KMS-11 (cell line): ENCODE results near the gene PLSCR3.

Experiments used
- H2AFZ ChIP-seq: fragments of 200-600 bp; sonication (generic); 2 replicates; pipeline ENCODE4 v1.6.1; 2016; ENCODE audit warnings: antibody characterized with exemption, mixed run types, low read depth
- H3K27ac ChIP-seq: fragments of 200-600 bp; sonication (generic); 2 replicates; pipeline ENCODE4 v1.6.1; 2016; ENCODE audit warnings: mild to moderate bottlenecking, mixed run types
- H3K27me3 ChIP-seq: fragments of 200-600 bp; sonication (generic); 2 replicates; pipeline ENCODE4 v1.6.1; 2017; ENCODE audit warnings: mild to moderate bottlenecking, low read depth, mixed run types, moderate library complexity; ENCODE audit not compliant: insufficient read depth
- H3K36me3 ChIP-seq: fragments of 200-600 bp; sonication (generic); 2 replicates; pipeline ENCODE4 v1.6.1; 2017; ENCODE audit warnings: mild to moderate bottlenecking, mixed run types; ENCODE audit not compliant: insufficient read depth
- H3K4me1 ChIP-seq: fragments of 200-600 bp; sonication (generic); 2 replicates; pipeline ENCODE4 v1.6.1; 2016; ENCODE audit warnings: mild to moderate bottlenecking, low read depth, mixed run types; ENCODE audit not compliant: poor library complexity, severe bottlenecking
- H3K4me2 ChIP-seq: fragments of 200-600 bp; sonication (generic); 2 replicates; pipeline ENCODE4 v1.7.0; 2016; ENCODE audit warnings: mild to moderate bottlenecking, mixed run types
- H3K4me3 ChIP-seq: fragments of 200-600 bp; sonication (generic); IDR thresholded peaks from 2 replicates; pipeline ENCODE4 v1.6.1; 2017; ENCODE audit warnings: low read depth, low read length, mixed read lengths; ENCODE audit not compliant: insufficient read depth
- H3K79me2 ChIP-seq: fragments of 200-600 bp; sonication (generic); 2 replicates; pipeline ENCODE4 v1.6.1; 2016; ENCODE audit warnings: low read depth, mixed run types; ENCODE audit not compliant: insufficient read depth
- H3K9ac ChIP-seq: fragments of 200-600 bp; sonication (generic); 2 replicates; pipeline ENCODE4 v1.6.1; 2016; ENCODE audit warnings: mild to moderate bottlenecking, mixed run types
- H4K20me1 ChIP-seq: fragments of 200-600 bp; sonication (generic); 2 replicates; pipeline ENCODE4 v1.6.1; 2016; ENCODE audit warnings: mild to moderate bottlenecking, mixed run types; ENCODE audit not compliant: insufficient read depth
- CTCF ChIP-seq: fragments of 200-600 bp; sonication (generic); conservative IDR thresholded peaks from 2 replicates; pipeline ENCODE4 v1.6.1; 2017; ENCODE audit warnings: low read depth, mild to moderate bottlenecking, antibody characterized with exemption, low read length, moderate library complexity, mixed read lengths

The PLSCR3 gene

GRCh38 chr17:7355053-7355452 is 39.3 kb downstream of the PLSCR3 start, which contains the start of gene TMEM95:
TSS of gene TMEM95 (plus strand) at chr17:7355156. CDS start at chr17:7355205, 49 bp downstream.
- Histone ChIP-seq H3K79me2 (no peaks in the 10 kb centered on the region), H3K4me1 (no peaks in the 10 kb centered on the region), H2AFZ (no peak within 1 kb of the TSS), H4K20me1 (no peaks in the 10 kb centered on the region), H3K36me3 (no peaks in the 10 kb centered on the region), H3K27me3 (no peaks in the 10 kb centered on the region), H3K27ac (no peak within 1 kb of the TSS), H3K4me3 (no peak within 1 kb of the TSS), H3K9ac (no peak within 1 kb of the TSS), H3K4me2 (no peak within 1 kb of the TSS)
- TF ChIP-seq CTCF, result no peak

GRCh38 chr17:7354262-7354843 is 40.0 kb downstream of the PLSCR3 start:
- no peaks in the 10 kb centered on the region for H3K36me3 ChIP-seq
- H3K27me3 ChIP-seq, result no peaks in the 10 kb centered on the region
- no peak for TF ChIP-seq CTCF
- no peak overlapping the region for H3K4me3 ChIP-seq
- no peak overlapping the region for H3K9ac ChIP-seq
- no peaks in the 10 kb centered on the region for H3K79me2 ChIP-seq
- no peak overlapping the region for H2AFZ ChIP-seq
- H4K20me1 ChIP-seq, result no peaks in the 10 kb centered on the region
- H3K27ac ChIP-seq, result no peak overlapping the region
- H3K4me1 ChIP-seq, result no peaks in the 10 kb centered on the region
- no peak overlapping the region for H3K4me2 ChIP-seq

GRCh38 chr17:7352910-7353635 is 41.3 kb downstream of the PLSCR3 start:
- H3K27me3 ChIP-seq, result no peaks in the 10 kb centered on the region
- H3K4me2 ChIP-seq, result no peak overlapping the region
- no peak overlapping the region for H2AFZ ChIP-seq
- H4K20me1 ChIP-seq, result no peaks in the 10 kb centered on the region
- H3K4me1 ChIP-seq, result no peaks in the 10 kb centered on the region
- TF ChIP-seq CTCF, result no peak
- H3K79me2 ChIP-seq, result no peaks in the 10 kb centered on the region
- H3K36me3 ChIP-seq, result no peaks in the 10 kb centered on the region
- no peak overlapping the region for H3K27ac ChIP-seq
- H3K9ac ChIP-seq, result no peak overlapping the region
- no peak overlapping the region for H3K4me3 ChIP-seq

GRCh38 chr17:7352503-7352889 is 41.8 kb downstream of the PLSCR3 start:
- Histone ChIP-seq H3K4me1 (no peaks in the 10 kb centered on the region), H3K9ac (no peak overlapping the region)

More at GRCh38 chr17:7352503-7352889, 41.8 kb downstream of the PLSCR3 start:
- no peaks in the 10 kb centered on the region for H3K27me3 ChIP-seq
- no peak overlapping the region; the same call in 1 of the 2 replicates for H3K4me2 ChIP-seq
- H3K36me3 ChIP-seq, result no peaks in the 10 kb centered on the region
- no peak overlapping the region for H3K27ac ChIP-seq
- H2AFZ ChIP-seq, result no peak overlapping the region
- no peaks in the 10 kb centered on the region for H4K20me1 ChIP-seq
- no peak overlapping the region for H3K4me3 ChIP-seq
- H3K79me2 ChIP-seq, result no peaks in the 10 kb centered on the region
- no peak for TF ChIP-seq CTCF
